Endothelial cell (in vitro differentiated cells): Measurements from ENCODE around the gene TFEB. TPM values are rescaled to one million over a fixed set of nuclear protein-coding genes. Genes with fewer than 3 reads are reported as not detected.

ENCODE experiments used
- DNase-seq: peaks from one replicate; pipeline ENCODE4 v3.0.0; 2021; ENCODE audit warnings: low spot score
- H3K27ac Mint-ChIP-seq: one replicate; pipeline ENCODE4 v1.8.0; 2021; ENCODE audit warnings: mixed read lengths, inconsistent platforms; ENCODE audit not compliant: unreplicated experiment
- H3K27me3 Mint-ChIP-seq: one replicate; pipeline ENCODE4 v1.8.0; 2021; ENCODE audit warnings: mild to moderate bottlenecking, moderate library complexity, mixed read lengths, inconsistent platforms; ENCODE audit not compliant: unreplicated experiment
- H3K36me3 Mint-ChIP-seq: one replicate; pipeline ENCODE4 v1.8.0; 2021; ENCODE audit warnings: mild to moderate bottlenecking, low read depth, mixed read lengths, inconsistent platforms; ENCODE audit not compliant: unreplicated experiment
- H3K4me1 Mint-ChIP-seq: one replicate; pipeline ENCODE4 v1.8.0; 2021; ENCODE audit warnings: mild to moderate bottlenecking, mixed read lengths, inconsistent platforms; ENCODE audit not compliant: unreplicated experiment
- H3K4me3 Mint-ChIP-seq: one replicate; pipeline ENCODE4 v1.8.0; 2021; ENCODE audit warnings: mild to moderate bottlenecking, mixed read lengths, inconsistent platforms; ENCODE audit not compliant: unreplicated experiment
- H3K9me3 Mint-ChIP-seq: one replicate; pipeline ENCODE4 v1.8.0; 2021; ENCODE audit warnings: mixed read lengths, inconsistent platforms; ENCODE audit not compliant: unreplicated experiment
- CTCF ChIP-seq: fragments of 200-600 bp; sonication (generic); IDR thresholded peaks from one replicate; pipeline ENCODE4 v1.5.0; 2021; ENCODE audit warnings: antibody characterized with exemption; ENCODE audit not compliant: unreplicated experiment
- total RNA-seq: library from RNA; stranded (reverse); fragmentation: NEBNext Ultra II Directional; extraction: Animal tissue kit (Norgen Biotek cat#: 25700); gene quantifications from one replicate; pipeline ENCODE4 v1.2.1, GENCODE V29; 2021; ENCODE audit not compliant: unreplicated experiment

Gene TFEB
- total RNA-seq, 1 donor from 2014 or later, result 10.4 TPM

- H3K9me3 Mint-ChIP-seq, result no peaks in the 10 kb centered on the region
- no peak overlapping the region for H3K27ac Mint-ChIP-seq
- peaks cover 29% of the 10 kb centered on the region for H3K4me1 Mint-ChIP-seq
- TF ChIP-seq CTCF, result no peak
- no peak for DNase-seq
- no peaks in the 10 kb centered on the region for H3K36me3 Mint-ChIP-seq
- peaks cover 8% of the 10 kb centered on the region for H3K27me3 Mint-ChIP-seq
- no peak overlapping the region for H3K4me3 Mint-ChIP-seq
Measured at GRCh38 chr6:41676431-41676830, 59.0 kb downstream of the TFEB start.

DNA sequence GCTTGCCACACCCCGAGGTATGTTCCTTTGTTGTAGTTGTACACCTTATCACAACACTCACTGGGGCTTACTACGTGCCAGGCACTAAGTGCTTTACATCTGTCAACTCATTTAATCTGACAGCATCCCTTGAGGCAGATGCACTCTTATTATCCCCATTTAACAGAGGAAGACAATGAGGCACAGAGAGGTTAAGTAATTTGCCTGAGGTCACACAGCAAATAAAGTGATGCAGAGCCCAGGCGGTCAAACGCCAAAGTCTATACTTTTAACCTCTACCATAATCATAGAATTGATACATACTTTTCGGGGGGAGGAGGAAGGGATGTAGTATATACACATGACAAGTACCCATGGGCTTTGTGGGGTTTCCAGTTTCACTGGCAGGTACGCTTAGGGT lies 59.4 kb downstream of the TFEB start:
- Mint-ChIP-seq H3K27me3 (peaks cover 8% of the 10 kb centered on the region), H3K4me3 (no peak overlapping the region), H3K4me1 (peaks cover 30% of the 10 kb centered on the region), H3K27ac (no peak overlapping the region), H3K9me3 (no peaks in the 10 kb centered on the region), H3K36me3 (no peaks in the 10 kb centered on the region)
- DNase-seq, result no peak
- TF ChIP-seq CTCF, result no peak

DNA sequence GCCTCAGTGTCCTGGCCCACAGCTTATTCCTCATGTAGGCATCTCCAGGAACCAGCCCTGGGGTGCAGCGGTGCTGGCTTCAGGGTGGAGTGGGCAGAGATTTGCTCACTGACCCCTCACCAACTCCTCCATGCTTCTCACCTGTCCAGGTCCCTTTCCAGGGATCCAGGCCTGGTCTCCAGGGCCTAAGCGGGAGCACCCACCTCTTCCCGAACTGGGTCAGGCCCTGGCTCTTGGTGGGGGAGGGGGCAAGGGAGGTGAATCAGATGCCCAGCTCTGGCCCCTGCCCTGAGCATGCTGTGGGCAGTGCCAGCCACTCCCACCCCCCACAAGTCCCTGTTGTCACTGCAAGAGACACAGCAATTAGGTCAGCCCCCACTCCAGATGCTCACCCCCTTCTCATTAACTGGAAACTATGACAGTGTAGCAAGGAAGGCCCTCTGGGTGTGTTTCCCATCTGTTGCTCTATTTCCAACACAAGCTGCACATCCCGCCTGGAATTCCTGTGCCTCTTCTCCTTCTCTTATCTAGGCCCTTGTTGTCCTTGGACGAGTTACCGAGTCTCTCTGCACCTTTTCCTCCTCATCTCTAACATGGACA lies 60.1 kb downstream of the TFEB start:
- H3K9me3 Mint-ChIP-seq, result no peaks in the 10 kb centered on the region
- H3K4me3 Mint-ChIP-seq, result no peak overlapping the region
- H3K27ac Mint-ChIP-seq, result no peak overlapping the region
- no peak for DNase-seq
- H3K27me3 Mint-ChIP-seq, result peaks cover 8% of the 10 kb centered on the region
- no peaks in the 10 kb centered on the region for H3K36me3 Mint-ChIP-seq
- no peak for TF ChIP-seq CTCF
- H3K4me1 Mint-ChIP-seq, result peaks cover 30% of the 10 kb centered on the region

- no peak for TF ChIP-seq CTCF
- no peak for DNase-seq
- Mint-ChIP-seq H3K9me3 (no peaks in the 10 kb centered on the region), H3K36me3 (no peaks in the 10 kb centered on the region), H3K27ac (no peak overlapping the region), H3K4me1 (peaks cover 30% of the 10 kb centered on the region), H3K4me3 (no peak overlapping the region), H3K27me3 (peaks cover 7% of the 10 kb centered on the region)
Measured at GRCh38 chr6:41674231-41675000, 61.0 kb downstream of the TFEB start.

DNA sequence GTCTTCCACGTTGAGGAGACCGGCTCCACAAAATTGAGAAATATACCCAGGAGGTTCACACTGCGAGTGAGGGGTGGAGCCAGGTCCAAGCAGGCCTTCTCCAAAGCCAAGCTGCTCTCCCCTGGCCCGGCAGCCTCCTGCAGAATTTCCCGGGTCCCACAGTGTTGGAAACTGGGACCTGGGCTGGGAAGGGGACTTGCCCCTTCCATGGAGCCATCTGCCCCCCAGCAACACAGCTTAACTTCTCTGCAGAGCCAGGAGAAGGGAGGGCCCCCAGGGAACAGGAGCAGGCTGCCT lies 61.8 kb downstream of the TFEB start:
- Mint-ChIP-seq H3K27ac (no peak overlapping the region), H3K36me3 (no peaks in the 10 kb centered on the region), H3K4me1 (peaks cover 30% of the 10 kb centered on the region), H3K9me3 (no peaks in the 10 kb centered on the region), H3K4me3 (no peak overlapping the region), H3K27me3 (peaks cover 7% of the 10 kb centered on the region)
- DNase-seq, result no peak
- TF ChIP-seq CTCF, result no peak
